CD4-positive, alpha-beta T cell treated with Interleukin-21 for 1 hour (primary cell): ENCODE measurements around the gene LACTB.

Source experiments
- DNase-seq: peaks from one replicate; pipeline ENCODE4 v3.0.0-alpha.2; 2020

The LACTB gene

GRCh38 chr15:63181648-63182047 is 60.0 kb downstream of the LACTB start:
- DNase-seq: no peak

- DNase-seq: no peak
Observed at GRCh38 chr15:63185206-63185605, 63.5 kb downstream of the LACTB start.

GRCh38 chr15:63186065-63186464 is 64.4 kb downstream of the LACTB start:
- DNase-seq: no peak

DNA sequence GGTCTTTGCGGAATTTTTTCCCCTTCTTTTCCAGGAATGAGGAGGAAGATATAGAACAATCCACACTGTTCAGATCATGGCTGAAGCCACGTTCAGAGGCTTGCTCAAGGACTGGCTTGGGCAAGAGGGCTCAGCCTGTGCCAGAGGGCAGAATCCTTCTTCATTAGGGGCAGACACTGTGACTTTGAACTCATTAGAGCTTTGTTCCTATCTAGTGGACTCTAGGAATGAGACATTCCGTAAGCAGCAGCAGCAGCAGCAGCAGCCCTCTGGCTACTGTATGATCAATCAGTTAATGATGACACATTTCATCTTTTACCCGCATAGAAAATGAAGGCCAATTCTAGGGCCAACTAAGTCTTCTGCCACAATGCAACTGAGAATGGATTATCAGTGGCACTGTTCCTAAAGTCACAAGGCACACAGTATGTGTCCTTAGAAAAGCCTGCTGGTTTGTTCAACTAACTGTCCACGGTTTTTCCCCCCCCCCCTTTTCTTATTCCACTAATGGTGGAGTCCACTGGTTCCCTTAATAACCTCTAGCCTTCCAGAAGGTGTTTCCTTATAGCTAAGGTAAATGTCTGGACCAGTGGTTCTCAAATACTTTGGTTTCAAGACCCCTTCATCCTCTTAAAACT is 66.0 kb downstream of the LACTB start:
- DNase-seq: no peak

GRCh38 chr15:63188247-63188925 is 66.7 kb downstream of the LACTB start:
- DNase-seq: no peak

DNA sequence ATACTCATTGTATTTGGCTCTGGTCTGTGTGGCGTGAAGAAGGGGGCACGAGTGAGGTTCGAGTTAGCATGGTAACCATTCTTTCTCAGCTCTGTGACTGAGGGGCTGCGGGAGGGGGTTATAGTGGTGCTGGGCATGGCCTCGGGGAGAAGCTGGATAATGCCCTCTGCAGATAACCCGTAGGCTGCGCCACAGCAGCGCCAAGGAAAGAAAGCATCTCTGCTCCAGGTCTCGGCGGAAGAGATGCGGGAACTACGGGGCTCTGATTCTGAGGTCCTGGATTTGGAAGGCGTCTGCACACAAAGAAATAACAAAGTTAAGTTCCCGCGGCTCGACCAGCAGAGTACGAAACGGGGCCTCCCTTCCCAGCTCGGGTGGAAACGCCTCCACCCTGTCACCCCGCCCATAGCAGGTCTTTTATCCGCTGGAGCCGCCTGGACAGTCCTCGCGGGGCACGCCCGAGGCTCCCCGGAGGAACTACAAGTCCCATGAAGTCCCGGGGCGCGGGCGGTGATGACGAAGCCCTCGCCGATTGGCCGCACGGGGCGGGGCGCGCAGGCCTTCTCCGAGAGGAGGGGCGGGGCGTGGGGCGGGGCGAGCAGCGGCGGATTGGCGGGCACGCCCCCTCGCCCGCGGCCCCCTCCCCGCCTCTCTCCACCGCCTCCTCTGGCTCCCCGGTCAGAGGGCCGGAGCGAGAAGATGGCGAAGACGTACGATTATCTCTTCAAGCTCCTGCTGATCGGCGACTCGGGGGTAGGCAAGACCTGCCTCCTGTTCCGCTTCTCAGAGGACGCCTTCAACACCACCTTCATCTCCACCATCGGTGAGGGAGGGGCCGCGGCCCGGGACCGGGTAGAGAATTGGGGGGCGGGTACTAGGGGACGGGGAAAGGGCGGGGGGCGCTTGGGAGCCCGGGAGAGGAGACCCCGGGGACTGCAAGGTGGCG is 67.5 kb downstream of the LACTB start, which contains the start of gene RAB8B:
RAB8B (plus strand) TSS at position 681 of the 946 bp plus-strand sequence; CDS start at position 700, 19 bp downstream.
- DNase-seq: peak; percentile 96

GRCh38 chr15:63189941-63190768 is 68.5 kb downstream of the LACTB start:
- no peak for DNase-seq

- DNase-seq: no peak
Observed at GRCh38 chr15:63190769-63191649, 69.3 kb downstream of the LACTB start.
